SK-N-SH (cell line): ENCODE data around the gene ATF4. TPM values are rescaled to one million over a fixed set of nuclear protein-coding genes. Genes with fewer than 3 reads are reported as not detected.
A peak's percentile ranks its signal among the peaks of the same experiment; 100 is the strongest.

Source experiments
- CTCF ChIA-PET: fragments of 300-600, 350-600 bp; formaldehyde crosslinking; extraction: SDS; loops from one replicate; lab custom pipeline; 2021; lab: Yijun Ruan, JAX
- POLR2A ChIA-PET: fragments of 350-600 bp; sonication (Branson Sonifier 250); formaldehyde crosslinking; extraction: SDS; loops from one replicate; lab custom pipeline; 2020; ENCODE audit warnings: antibody characterized with exemption, inconsistent platforms; lab: Yijun Ruan, JAX
- DNase-seq: peaks from one replicate; pipeline ENCODE4 v3.0.0; 2012
- H2AFZ ChIP-seq: fragments of 200-600 bp; sonication (generic); 2 replicates; pipeline ENCODE4 v1.8.1; 2016; ENCODE audit warnings: antibody characterized with exemption, mild to moderate bottlenecking, low read depth
- H3F3A ChIP-seq: fragments of 200-600 bp; sonication (generic); replicated peaks from 2 replicates; pipeline ENCODE3; 2016; ENCODE audit warnings: antibody characterized with exemption, mild to moderate bottlenecking; ENCODE audit not compliant: insufficient read depth
- H3K27ac ChIP-seq, 2 experiments: fragments of 200-500 bp in 1 of 2; fragments of 200-600 bp in 1 of 2; sonication (Bioruptor generic) in 1 of 2; sonication (generic), shearing (Covaris generic) in 1 of 2; 2 replicates each; pipeline versions ENCODE4 v1.5.1 to v1.6.1; 2014 to 2016; ENCODE audit warnings: low read depth in 2 of 2, inconsistent platforms in 1 of 2, low read length in 1 of 2, mild to moderate bottlenecking in 1 of 2, mixed read lengths in 1 of 2
- H3K27me3 ChIP-seq: fragments of 200-600 bp; sonication (generic), shearing (Covaris generic); 2 replicates; pipeline ENCODE4 v1.6.1; 2016; ENCODE audit warnings: mixed run types; ENCODE audit not compliant: insufficient read depth
- H3K36me3 ChIP-seq, 2 experiments: fragments of 200-500 bp in 1 of 2; fragments of 200-600 bp in 1 of 2; sonication (Bioruptor generic) in 1 of 2; sonication (generic) in 1 of 2; replicated peaks in 1 of 2; 2 replicates each; pipeline versions ENCODE3 to v1.5.1; 2014 to 2016; ENCODE audit warnings: low read length in 1 of 2, mild to moderate bottlenecking in 1 of 2; ENCODE audit not compliant: insufficient read depth in 2 of 2, control insufficient read depth in 1 of 2
- H3K4me1 ChIP-seq, 2 experiments: fragments of 200-500 bp in 1 of 2; fragments of 200-600 bp in 1 of 2; sonication (Bioruptor generic) in 1 of 2; sonication (generic), shearing (Covaris generic) in 1 of 2; 2 replicates each; pipeline versions ENCODE4 v1.5.1 to v1.6.1; 2014 to 2016; ENCODE audit warnings: low read depth in 1 of 2, low read length in 1 of 2, mixed run types in 1 of 2; ENCODE audit not compliant: insufficient read depth in 2 of 2, control insufficient read depth in 1 of 2
- H3K4me2 ChIP-seq: fragments of 200-600 bp; sonication (generic), shearing (Covaris generic); 2 replicates; pipeline ENCODE4 v1.6.1; 2017; ENCODE audit warnings: mixed run types
- H3K4me3 ChIP-seq, 2 experiments: fragments of 200-500 bp in 1 of 2; fragments of 200-600 bp in 1 of 2; sonication (Bioruptor generic) in 1 of 2; sonication (generic), shearing (Covaris generic) in 1 of 2; 2 replicates each; pipeline versions ENCODE4 v1.5.1 to v1.8.1; 2014 to 2016; ENCODE audit warnings: low read depth in 2 of 2, inconsistent platforms in 1 of 2, low read length in 1 of 2, mild to moderate bottlenecking in 1 of 2, mixed read lengths in 1 of 2, moderate library complexity in 1 of 2
- H3K79me2 ChIP-seq: fragments of 200-600 bp; sonication (generic); 2 replicates; pipeline ENCODE4 v1.8.1; 2017; ENCODE audit warnings: mild to moderate bottlenecking; ENCODE audit not compliant: insufficient read depth
- H3K9ac ChIP-seq: fragments of 200-600 bp; sonication (generic); 2 replicates; pipeline ENCODE4 v1.6.1; 2017; ENCODE audit warnings: mixed run types
- H3K9me2 ChIP-seq: fragments of 200-600 bp; sonication (generic); 2 replicates; pipeline ENCODE4 v1.6.1; 2017; ENCODE audit warnings: mixed run types
- H3K9me3 ChIP-seq: fragments of 200-600 bp; sonication (generic); 2 replicates; pipeline ENCODE4 v1.6.1; 2017; ENCODE audit warnings: mixed run types, mild to moderate bottlenecking, moderate library complexity
- H4K20me1 ChIP-seq: fragments of 200-600 bp; sonication (generic); 2 replicates; pipeline ENCODE4 v1.6.1; 2017; ENCODE audit warnings: mild to moderate bottlenecking, mixed run types; ENCODE audit not compliant: insufficient read depth
- CHD2 ChIP-seq: fragments of 150-350 bp; IDR thresholded peaks from 2 replicates; pipeline ENCODE4 v1.6.1; 2018; ENCODE audit warnings: low read length; ENCODE audit not compliant: partially characterized antibody
- ELF1 ChIP-seq: IDR thresholded peaks from 2 replicates; pipeline ENCODE4 v1.4.0; 2012
- EP300 ChIP-seq, 2 experiments: IDR thresholded peaks; 2 replicates each; pipeline versions ENCODE4 v1.4.0 to v1.6.1; 2012; ENCODE audit warnings: borderline replicate concordance in 1 of 2, low read depth in 1 of 2, low read length in 1 of 2
- FOSL2 ChIP-seq: IDR thresholded peaks from 2 replicates; pipeline ENCODE4 v1.4.0; 2012; ENCODE audit warnings: low read depth, mild to moderate bottlenecking, moderate library complexity, borderline replicate concordance
- FOXJ3 ChIP-seq: sonication (generic); formaldehyde crosslinking; IDR thresholded peaks from 2 replicates; pipeline ENCODE4 v1.5.1; 2020; ENCODE audit warnings: mild to moderate bottlenecking, missing genetic modification reagents
- GABPA ChIP-seq: IDR thresholded peaks from 2 replicates; pipeline ENCODE4 v1.4.0; 2012; ENCODE audit warnings: low read depth, mild to moderate bottlenecking
- GATA2 ChIP-seq: sonication (generic); formaldehyde crosslinking; IDR thresholded peaks from 2 replicates; pipeline ENCODE4 v1.5.0; 2020; ENCODE audit warnings: mild to moderate bottlenecking, missing genetic modification reagents
- IRF3 ChIP-seq: fragments of 150-350 bp; IDR thresholded peaks from 2 replicates; pipeline ENCODE4 v1.6.1; 2016; ENCODE audit warnings: mild to moderate bottlenecking, low read depth, low read length
- JUND ChIP-seq: IDR thresholded peaks from 2 replicates; pipeline ENCODE4 v1.4.0; 2012
- MAX ChIP-seq: IDR thresholded peaks from 2 replicates; pipeline ENCODE4 v1.4.0; 2012; ENCODE audit warnings: low read depth
- MEF2A ChIP-seq: IDR thresholded peaks from 2 replicates; pipeline ENCODE4 v1.4.0; 2012; ENCODE audit warnings: low read depth, borderline replicate concordance
- MXI1 ChIP-seq: IDR thresholded peaks from 2 replicates; pipeline ENCODE4 v1.6.1; 2012; ENCODE audit warnings: mild to moderate bottlenecking, low read depth, low read length, improper control_type of control experiment
- PBX3 ChIP-seq: IDR thresholded peaks from 2 replicates; pipeline ENCODE4; 2012
- POLR2AphosphoS5 ChIP-seq: IDR thresholded peaks from 2 replicates; pipeline ENCODE4 v1.6.1; 2012; ENCODE audit warnings: low read depth, low read length
- RCOR1 ChIP-seq: fragments of 150-350 bp; IDR thresholded peaks from 2 replicates; pipeline ENCODE4 v1.6.1; 2017; ENCODE audit warnings: antibody characterized with exemption, low read length
- RXRA ChIP-seq: IDR thresholded peaks from 2 replicates; pipeline ENCODE4 v1.4.0; 2012; ENCODE audit warnings: low read depth, mild to moderate bottlenecking, borderline replicate concordance
- SIN3A ChIP-seq: IDR thresholded peaks from 2 replicates; pipeline ENCODE4 v1.6.1; 2012; ENCODE audit warnings: low read depth, mild to moderate bottlenecking, low read length, moderate library complexity, borderline replicate concordance
- TAF1 ChIP-seq: IDR thresholded peaks from 2 replicates; pipeline ENCODE4 v1.6.1; 2012; ENCODE audit warnings: low read depth, mild to moderate bottlenecking, low read length, moderate library complexity, borderline replicate concordance
- TCF12 ChIP-seq: IDR thresholded peaks from 2 replicates; pipeline ENCODE4 v1.4.0; 2012
- TEAD4 ChIP-seq: IDR thresholded peaks from 2 replicates; pipeline ENCODE4 v1.4.0; 2012; ENCODE audit warnings: mild to moderate bottlenecking, borderline replicate concordance; ENCODE audit not compliant: insufficient read depth
- YY1 ChIP-seq: IDR thresholded peaks from 2 replicates; pipeline ENCODE4 v1.4.0; 2012; ENCODE audit warnings: low read depth, mild to moderate bottlenecking
- ZBTB33 ChIP-seq: IDR thresholded peaks from 2 replicates; pipeline ENCODE4 v1.4.0; 2012; ENCODE audit warnings: low read depth, borderline replicate concordance
- WGBS: methylation state at CpG from one replicate; pipeline ENCODE4 v1.1.6; 2017; ENCODE audit warnings: low lambda C conversion rate; 5-methylcytosine and 5-hydroxymethylcytosine counted together
- polyA plus RNA-seq, 3 experiments: library from polyadenylated mRNA; depleted of rRNA; stranded (reverse); fragments of >200 nt; gene quantifications; 2 replicates each; pipeline ENCODE4 v1.2.3, GENCODE V29; 2012
- TF ChIP-seq, protein P1 (sequence below): IDR thresholded peaks from 2 replicates; pipeline ENCODE4 v1.4.0; 2012; ENCODE audit warnings: low read depth, borderline replicate concordance
- TF ChIP-seq, protein P2 (sequence below): fragments of 150-350 bp; IDR thresholded peaks from 2 replicates; pipeline ENCODE4 v1.6.1; 2017; ENCODE audit warnings: antibody characterized with exemption, low read length, low read depth, borderline replicate concordance

ATF4 gene, protein sequence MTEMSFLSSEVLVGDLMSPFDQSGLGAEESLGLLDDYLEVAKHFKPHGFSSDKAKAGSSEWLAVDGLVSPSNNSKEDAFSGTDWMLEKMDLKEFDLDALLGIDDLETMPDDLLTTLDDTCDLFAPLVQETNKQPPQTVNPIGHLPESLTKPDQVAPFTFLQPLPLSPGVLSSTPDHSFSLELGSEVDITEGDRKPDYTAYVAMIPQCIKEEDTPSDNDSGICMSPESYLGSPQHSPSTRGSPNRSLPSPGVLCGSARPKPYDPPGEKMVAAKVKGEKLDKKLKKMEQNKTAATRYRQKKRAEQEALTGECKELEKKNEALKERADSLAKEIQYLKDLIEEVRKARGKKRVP
- polyA plus RNA-seq (2012; rRNA removed), result 375 and 436 TPM in 2 replicates
- 311 and 361 TPM in 2 replicates for polyA plus RNA-seq (2012; cell fraction: cytosol; rRNA removed)
- polyA plus RNA-seq (2012; cell fraction: nucleus; rRNA removed), result 604 and 658 TPM in 2 replicates

DNA sequence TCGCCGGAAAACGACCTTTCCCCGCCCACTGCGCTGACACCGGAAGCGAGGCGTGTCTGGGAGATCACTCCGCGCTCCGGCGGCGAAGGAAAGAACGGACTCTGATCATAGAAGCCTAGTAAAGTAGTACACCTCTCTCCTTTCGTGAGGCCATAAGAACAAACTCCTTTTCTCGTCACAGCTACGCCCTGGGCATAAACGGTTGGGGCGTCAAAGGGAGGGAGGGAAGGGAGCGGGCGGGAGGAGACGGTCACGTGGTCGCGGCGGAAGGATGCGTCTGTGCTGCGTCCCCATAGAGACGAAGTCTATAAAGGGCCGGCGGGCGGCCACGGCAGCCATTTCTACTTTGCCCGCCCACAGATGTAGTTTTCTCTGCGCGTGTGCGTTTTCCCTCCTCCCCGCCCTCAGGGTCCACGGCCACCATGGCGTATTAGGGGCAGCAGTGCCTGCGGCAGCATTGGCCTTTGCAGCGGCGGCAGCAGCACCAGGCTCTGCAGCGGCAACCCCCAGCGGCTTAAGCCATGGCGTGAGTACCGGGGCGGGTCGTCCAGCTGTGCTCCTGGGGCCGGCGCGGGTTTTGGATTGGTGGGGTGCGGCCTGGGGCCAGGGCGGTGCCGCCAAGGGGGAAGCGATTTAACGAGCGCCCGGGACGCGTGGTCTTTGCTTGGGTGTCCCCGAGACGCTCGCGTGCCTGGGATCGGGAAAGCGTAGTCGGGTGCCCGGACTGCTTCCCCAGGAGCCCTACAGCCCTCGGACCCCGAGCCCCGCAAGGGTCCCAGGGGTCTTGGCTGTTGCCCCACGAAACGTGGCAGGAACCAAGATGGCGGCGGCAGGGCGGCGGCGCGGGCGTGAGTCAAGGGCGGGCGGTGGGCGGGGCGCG is at the start of gene ATF4:
TSS of gene ATF4 (plus strand) at position 337 of the 880 bp plus-strand sequence. CDS start 884 bp downstream, outside the sequence.
- peak within 1 kb of the TSS; percentile 29; the same call in 1 of the 2 replicates for H2AFZ ChIP-seq
- H3K9me3 ChIP-seq, result no peaks in the 10 kb centered on the region
- ChIA-PET POLR2A (interaction anchor here (0.5 to 1.7 kb wide), 10 partner anchors 8 to 202 kb away, joined by 3 to 14 read pairs (median 3); partner anchors contain the start of gene MIEF1), CTCF (interaction anchor here (0.7 to 1.9 kb wide), 3 partner anchors 8 to 121 kb away, joined by 3 to 7 read pairs (median 3); partner anchors contain the start of gene TAB1)
- H3K4me1 ChIP-seq, result peaks cover 8 to 21% of the 10 kb centered on the region in 2 experiments; a peak in 2 of 4 replicates
- no peaks in the 10 kb centered on the region for H3K27me3 ChIP-seq
- H3K27ac ChIP-seq, result peak within 1 kb of the TSS; percentile 92 to 93
- peak within 1 kb of the TSS; percentile 99 for H3K9ac ChIP-seq
- TF ChIP-seq TAF1 (peak; percentile 88; the same call in 1 of the 2 replicates), IRF3 (no peak), GABPA (peak; percentile 79), YY1 (peak; percentile 87), GATA2 (CRISPR knock-in tag) (no peak), ELF1 (peak; percentile 59), RCOR1 (no peak; the same call in 1 of the 2 replicates), ZBTB33 (peak; percentile 30; the same call in 1 of the 2 replicates), JUND (no peak; the same call in 1 of the 2 replicates), MXI1 (no peak), RXRA (no peak), POLR2AphosphoS5 (peak; percentile 94), TEAD4 (no peak), MEF2A (no peak), TCF12 (no peak), SIN3A (no peak), PBX3 (peak; percentile 43), MAX (peak; percentile 58; the same call in 1 of the 2 replicates), FOXJ3 (CRISPR knock-in tag) (no peak), FOSL2 (no peak), CHD2 (no peak), EP300 (IDR thresholded peaks at IDR 0.05; ENCODE audit: borderline replicate concordance in 1 of 2, low read depth in 1 of 2, low read length in 1 of 2) (no peak)
- TF ChIP-seq, protein P1, sequence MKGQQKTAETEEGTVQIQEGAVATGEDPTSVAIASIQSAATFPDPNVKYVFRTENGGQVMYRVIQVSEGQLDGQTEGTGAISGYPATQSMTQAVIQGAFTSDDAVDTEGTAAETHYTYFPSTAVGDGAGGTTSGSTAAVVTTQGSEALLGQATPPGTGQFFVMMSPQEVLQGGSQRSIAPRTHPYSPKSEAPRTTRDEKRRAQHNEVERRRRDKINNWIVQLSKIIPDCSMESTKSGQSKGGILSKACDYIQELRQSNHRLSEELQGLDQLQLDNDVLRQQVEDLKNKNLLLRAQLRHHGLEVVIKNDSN, result peak; percentile 98
- TF ChIP-seq, protein P2, sequence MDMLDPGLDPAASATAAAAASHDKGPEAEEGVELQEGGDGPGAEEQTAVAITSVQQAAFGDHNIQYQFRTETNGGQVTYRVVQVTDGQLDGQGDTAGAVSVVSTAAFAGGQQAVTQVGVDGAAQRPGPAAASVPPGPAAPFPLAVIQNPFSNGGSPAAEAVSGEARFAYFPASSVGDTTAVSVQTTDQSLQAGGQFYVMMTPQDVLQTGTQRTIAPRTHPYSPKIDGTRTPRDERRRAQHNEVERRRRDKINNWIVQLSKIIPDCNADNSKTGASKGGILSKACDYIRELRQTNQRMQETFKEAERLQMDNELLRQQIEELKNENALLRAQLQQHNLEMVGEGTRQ, result peak; percentile 47; the same call in 1 of the 2 replicates
- no peaks in the 10 kb centered on the region for H3K9me2 ChIP-seq
- peak within 1 kb of the TSS; percentile 86 for H3K4me2 ChIP-seq
- 2% methylated on average over 10 of the region's 86 CpGs for WGBS
- peaks cover 34% of the 10 kb centered on the region for H3F3A ChIP-seq
- H4K20me1 ChIP-seq, result peaks cover 46% of the 10 kb centered on the region
- H3K36me3 ChIP-seq, result peaks cover 16 to 32% of the 10 kb centered on the region in 2 experiments
- DNase-seq, result peak; percentile 75
- peaks cover 46% of the 10 kb centered on the region for H3K79me2 ChIP-seq
- H3K4me3 ChIP-seq, result peak within 1 kb of the TSS; percentile 70 to 76
